ENCODE measurements around the gene LIME1. TPM values are rescaled to one million over a fixed set of nuclear protein-coding genes. Genes with fewer than 3 reads are reported as not detected.

LIME1 gene
- total and polyA plus RNA-seq, 9 donors = 2.5 to 8.1 (median 5.2) TPM

- H3K27ac ChIP-seq (ENCODE audit: low read length) = no peak overlapping the region
- peaks cover 43% of the 10 kb centered on the region for H3K36me3 ChIP-seq (ENCODE audit: control insufficient read depth, insufficient read depth, low read length)
- H3K9me3 ChIP-seq (replicated peaks; ENCODE audit: control insufficient read depth, low read depth, low read length) = no peaks in the 10 kb centered on the region
- H3K4me3 ChIP-seq (ENCODE audit: low read length) = no peak overlapping the region
- peaks cover 34% of the 10 kb centered on the region for H3K4me1 ChIP-seq (ENCODE audit: control insufficient read depth, insufficient read depth, low read length)
- 88% methylated on average over 16 of the region's 18 CpGs for WGBS (ENCODE audit: insufficient coverage)
- no peak for DNase-seq
- H3K27me3 ChIP-seq (ENCODE audit: control insufficient read depth, insufficient read depth, low read length) = peaks cover 2% of the 10 kb centered on the region
Measured at GRCh38 chr20:63733579-63734081, 2.8 kb upstream of the LIME1 start.

DNA sequence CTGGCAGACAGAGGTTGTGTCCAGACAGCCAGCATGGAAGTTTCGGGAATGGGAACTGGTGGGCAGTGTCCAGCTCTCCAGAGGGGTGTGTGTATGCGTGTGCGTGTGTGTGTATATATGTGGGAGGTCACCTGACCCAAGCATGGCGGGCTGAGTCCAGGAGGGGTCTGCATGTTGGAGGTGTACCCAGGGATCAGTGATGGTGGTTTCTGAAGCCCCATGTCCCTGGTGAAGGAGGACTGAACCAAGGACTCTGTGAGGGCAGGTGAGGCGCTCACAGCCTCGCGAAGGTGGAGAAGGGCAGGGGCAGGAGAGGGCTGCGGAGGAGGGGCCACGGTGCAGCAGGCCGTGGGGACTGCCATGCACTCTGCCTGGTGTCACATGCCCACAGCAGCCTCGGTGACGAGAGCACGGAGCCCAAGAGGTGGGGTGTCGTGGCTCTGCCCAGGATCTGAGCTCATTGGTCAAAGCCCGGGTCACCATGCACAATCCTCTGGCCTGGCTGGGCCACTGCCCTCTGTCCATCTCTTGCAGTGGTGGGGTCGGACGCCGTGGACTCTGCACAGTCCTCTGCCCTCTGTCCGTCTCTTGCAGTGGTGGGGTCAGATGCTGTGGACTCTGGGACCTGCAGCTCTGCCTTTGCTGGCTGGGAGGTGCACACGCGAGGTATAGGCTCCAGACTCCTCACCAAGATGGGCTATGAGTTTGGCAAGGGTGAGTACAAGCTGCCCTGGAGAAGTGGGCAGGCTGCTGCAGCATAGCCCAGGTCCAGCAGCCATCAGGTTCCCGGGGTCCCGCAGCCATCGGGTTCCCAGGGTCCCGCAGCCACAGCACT lies 2.1 kb upstream of the LIME1 start:
- no peak for DNase-seq
- WGBS (ENCODE audit: insufficient coverage) = 90% methylated on average over 25 of the region's 25 CpGs
- H3K9me3 ChIP-seq (replicated peaks; ENCODE audit: control insufficient read depth, low read depth, low read length) = no peaks in the 10 kb centered on the region
- no peak overlapping the region for H3K27ac ChIP-seq (ENCODE audit: low read length)
- H3K27me3 ChIP-seq (ENCODE audit: control insufficient read depth, insufficient read depth, low read length) = peaks cover 2% of the 10 kb centered on the region
- peaks cover 40% of the 10 kb centered on the region for H3K4me1 ChIP-seq (ENCODE audit: control insufficient read depth, insufficient read depth, low read length)
- peaks cover 43% of the 10 kb centered on the region for H3K36me3 ChIP-seq (ENCODE audit: control insufficient read depth, insufficient read depth, low read length)
- H3K4me3 ChIP-seq (ENCODE audit: low read length) = no peak overlapping the region

DNA sequence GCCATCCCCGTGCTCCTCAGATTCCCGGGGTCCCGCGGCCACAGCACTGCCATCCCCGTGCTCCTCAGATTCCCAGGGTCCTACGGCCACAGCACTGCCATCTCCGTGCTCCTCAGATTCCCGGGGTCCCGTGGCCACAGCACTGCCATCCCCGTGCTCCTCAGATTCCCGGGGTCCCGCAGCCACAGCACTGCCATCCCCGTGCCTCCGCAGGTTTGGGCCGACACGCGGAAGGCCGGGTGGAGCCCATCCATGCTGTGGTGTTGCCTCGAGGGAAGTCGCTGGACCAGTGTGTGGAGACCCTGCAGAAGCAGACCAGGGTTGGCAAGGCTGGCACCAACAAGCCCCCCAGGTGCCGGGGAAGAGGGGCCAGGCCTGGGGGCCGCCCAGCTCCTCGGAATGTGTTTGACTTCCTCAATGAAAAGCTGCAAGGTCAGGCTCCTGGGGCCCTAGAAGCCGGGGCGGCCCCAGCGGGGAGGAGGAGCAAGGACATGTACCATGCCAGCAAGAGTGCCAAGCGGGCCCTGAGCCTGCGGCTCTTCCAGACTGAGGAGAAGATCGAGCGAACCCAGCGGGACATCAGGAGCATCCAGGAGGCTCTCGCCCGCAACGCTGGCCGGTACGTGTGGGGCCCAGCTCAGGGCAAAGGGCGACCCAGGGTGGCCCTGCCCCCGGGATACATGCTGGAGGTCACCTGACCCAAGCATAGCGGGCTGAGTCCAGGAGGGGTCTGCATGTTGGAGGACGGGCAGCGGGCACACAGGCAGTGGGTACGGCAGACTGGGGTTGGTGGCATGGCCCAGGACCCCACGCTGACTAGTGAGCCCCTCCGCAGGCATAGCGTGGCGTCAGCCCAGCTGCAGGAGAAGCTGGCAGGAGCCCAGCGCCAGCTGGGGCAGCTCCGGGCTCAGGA lies 1.3 kb upstream of the LIME1 start:
- Histone ChIP-seq H3K36me3 (ENCODE audit: control insufficient read depth, insufficient read depth, low read length) (peaks cover 40% of the 10 kb centered on the region), H3K4me3 (ENCODE audit: low read length) (no peak overlapping the region), H3K9me3 (replicated peaks; ENCODE audit: control insufficient read depth, low read depth, low read length) (no peaks in the 10 kb centered on the region), H3K27ac (ENCODE audit: low read length) (no peak overlapping the region), H3K4me1 (ENCODE audit: control insufficient read depth, insufficient read depth, low read length) (peaks cover 40% of the 10 kb centered on the region), H3K27me3 (ENCODE audit: control insufficient read depth, insufficient read depth, low read length) (peaks cover 2% of the 10 kb centered on the region)
- no peak for DNase-seq
- 90% methylated on average over 46 of the region's 48 CpGs for WGBS (ENCODE audit: insufficient coverage)

DNA sequence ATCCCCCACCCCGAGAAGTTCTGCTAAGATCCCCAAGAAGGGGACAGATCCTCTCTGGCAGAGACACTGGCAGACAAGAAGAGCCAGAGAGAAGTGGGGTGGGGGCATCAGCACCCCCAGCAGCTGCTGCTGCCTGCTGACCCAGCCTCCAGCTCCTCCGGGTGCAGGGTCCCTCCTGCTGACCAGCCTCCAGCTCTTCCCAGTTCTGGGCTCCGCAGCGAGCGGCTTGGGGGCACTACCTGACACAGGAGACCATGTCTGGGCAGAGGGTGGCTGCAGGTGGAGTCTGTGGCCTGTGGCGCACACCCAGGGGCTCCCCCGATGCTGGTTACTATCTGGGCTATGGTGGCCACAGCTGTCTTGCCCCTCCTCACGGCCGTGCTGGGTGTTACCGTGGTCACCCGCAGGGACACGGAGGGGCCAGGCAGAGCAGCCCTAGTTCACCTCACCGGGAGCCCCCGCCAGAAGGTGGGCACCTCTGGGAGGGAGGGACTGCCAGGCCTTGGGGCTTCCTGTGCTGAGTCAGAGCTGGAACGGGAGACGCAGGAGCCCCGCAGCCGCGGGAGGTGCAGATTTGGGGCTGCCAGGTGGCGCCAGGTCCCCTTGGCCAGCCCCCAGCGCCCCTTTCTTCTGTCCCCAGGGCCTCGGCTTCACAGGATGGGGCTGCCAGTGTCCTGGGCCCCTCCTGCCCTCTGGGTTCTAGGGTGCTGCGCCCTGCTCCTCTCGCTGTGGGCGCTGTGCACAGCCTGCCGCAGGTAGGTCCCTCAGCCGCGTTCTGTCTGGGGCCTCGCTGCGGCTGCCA lies 630 bp downstream of the LIME1 start:
- H3K4me3 ChIP-seq (ENCODE audit: low read length) = no peak overlapping the region
- WGBS (ENCODE audit: insufficient coverage) = 44% methylated on average over 29 of the region's 30 CpGs
- H3K27ac ChIP-seq (ENCODE audit: low read length) = peak overlapping the region; percentile 32
- DNase-seq = no peak
- H3K27me3 ChIP-seq (ENCODE audit: control insufficient read depth, insufficient read depth, low read length) = peaks cover 2% of the 10 kb centered on the region
- peaks cover 45% of the 10 kb centered on the region for H3K36me3 ChIP-seq (ENCODE audit: control insufficient read depth, insufficient read depth, low read length)
- peaks cover 53% of the 10 kb centered on the region for H3K4me1 ChIP-seq (ENCODE audit: control insufficient read depth, insufficient read depth, low read length)
- no peaks in the 10 kb centered on the region for H3K9me3 ChIP-seq (replicated peaks; ENCODE audit: control insufficient read depth, low read depth, low read length)

GRCh38 chr20:63737695-63737944 lies 1.2 kb downstream of the LIME1 start:
- Histone ChIP-seq H3K27ac (ENCODE audit: low read length) (no peak overlapping the region), H3K4me3 (ENCODE audit: low read length) (peak overlapping the region; percentile 10)

GRCh38 chr20:63737945-63738686 lies 1.7 kb downstream of the LIME1 start:
- H3K4me1 ChIP-seq (ENCODE audit: control insufficient read depth, insufficient read depth, low read length) = peaks cover 55% of the 10 kb centered on the region
- no peak for DNase-seq
- peaks cover 2% of the 10 kb centered on the region for H3K27me3 ChIP-seq (ENCODE audit: control insufficient read depth, insufficient read depth, low read length)
- no peaks in the 10 kb centered on the region for H3K9me3 ChIP-seq (replicated peaks; ENCODE audit: control insufficient read depth, low read depth, low read length)
- H3K36me3 ChIP-seq (ENCODE audit: control insufficient read depth, insufficient read depth, low read length) = peaks cover 54% of the 10 kb centered on the region
- peak overlapping the region; percentile 91 for H3K27ac ChIP-seq (ENCODE audit: low read length)
- H3K4me3 ChIP-seq (ENCODE audit: low read length) = peak overlapping the region; percentile 10
- 20% methylated on average over 42 of the region's 43 CpGs for WGBS (ENCODE audit: insufficient coverage)

More at GRCh38 chr20:63737695-63737944, 1.2 kb downstream of the LIME1 start:
- peaks cover 2% of the 10 kb centered on the region for H3K27me3 ChIP-seq (ENCODE audit: control insufficient read depth, insufficient read depth, low read length)
- no peaks in the 10 kb centered on the region for H3K9me3 ChIP-seq (replicated peaks; ENCODE audit: control insufficient read depth, low read depth, low read length)
- H3K4me1 ChIP-seq (ENCODE audit: control insufficient read depth, insufficient read depth, low read length) = peaks cover 55% of the 10 kb centered on the region
- peaks cover 50% of the 10 kb centered on the region for H3K36me3 ChIP-seq (ENCODE audit: control insufficient read depth, insufficient read depth, low read length)
- no peak for DNase-seq
- 4% methylated on average over 10 of the region's 26 CpGs for WGBS (ENCODE audit: insufficient coverage)

DNA sequence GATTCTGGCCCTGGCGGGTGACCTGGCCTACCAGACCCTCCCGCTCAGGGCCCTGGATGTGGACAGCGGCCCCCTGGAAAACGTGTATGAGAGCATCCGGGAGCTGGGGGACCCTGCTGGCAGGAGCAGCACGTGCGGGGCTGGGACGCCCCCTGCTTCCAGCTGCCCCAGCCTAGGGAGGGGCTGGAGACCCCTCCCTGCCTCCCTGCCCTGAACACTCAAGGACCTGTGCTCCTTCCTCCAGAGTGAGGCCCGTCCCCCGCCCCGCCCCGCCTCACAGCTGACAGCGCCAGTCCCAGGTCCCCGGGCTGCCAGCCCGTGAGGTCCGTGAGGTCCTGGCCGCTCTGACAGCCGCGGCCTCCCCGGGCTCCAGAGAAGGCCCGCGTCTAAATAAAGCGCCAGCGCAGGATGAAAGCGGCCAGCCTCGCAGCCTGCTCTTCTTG lies 2.2 kb downstream of the LIME1 start:
- Histone ChIP-seq H3K36me3 (ENCODE audit: control insufficient read depth, insufficient read depth, low read length) (peaks cover 54% of the 10 kb centered on the region), H3K4me1 (ENCODE audit: control insufficient read depth, insufficient read depth, low read length) (peaks cover 55% of the 10 kb centered on the region), H3K27me3 (ENCODE audit: control insufficient read depth, insufficient read depth, low read length) (peaks cover 2% of the 10 kb centered on the region), H3K4me3 (ENCODE audit: low read length) (peak overlapping the region; percentile 44), H3K27ac (ENCODE audit: low read length) (peak overlapping the region; percentile 91), H3K9me3 (replicated peaks; ENCODE audit: control insufficient read depth, low read depth, low read length) (no peaks in the 10 kb centered on the region)
- 6% methylated on average over 26 of the region's 26 CpGs for WGBS (ENCODE audit: insufficient coverage)
- peak; percentile 84 for DNase-seq

DNA sequence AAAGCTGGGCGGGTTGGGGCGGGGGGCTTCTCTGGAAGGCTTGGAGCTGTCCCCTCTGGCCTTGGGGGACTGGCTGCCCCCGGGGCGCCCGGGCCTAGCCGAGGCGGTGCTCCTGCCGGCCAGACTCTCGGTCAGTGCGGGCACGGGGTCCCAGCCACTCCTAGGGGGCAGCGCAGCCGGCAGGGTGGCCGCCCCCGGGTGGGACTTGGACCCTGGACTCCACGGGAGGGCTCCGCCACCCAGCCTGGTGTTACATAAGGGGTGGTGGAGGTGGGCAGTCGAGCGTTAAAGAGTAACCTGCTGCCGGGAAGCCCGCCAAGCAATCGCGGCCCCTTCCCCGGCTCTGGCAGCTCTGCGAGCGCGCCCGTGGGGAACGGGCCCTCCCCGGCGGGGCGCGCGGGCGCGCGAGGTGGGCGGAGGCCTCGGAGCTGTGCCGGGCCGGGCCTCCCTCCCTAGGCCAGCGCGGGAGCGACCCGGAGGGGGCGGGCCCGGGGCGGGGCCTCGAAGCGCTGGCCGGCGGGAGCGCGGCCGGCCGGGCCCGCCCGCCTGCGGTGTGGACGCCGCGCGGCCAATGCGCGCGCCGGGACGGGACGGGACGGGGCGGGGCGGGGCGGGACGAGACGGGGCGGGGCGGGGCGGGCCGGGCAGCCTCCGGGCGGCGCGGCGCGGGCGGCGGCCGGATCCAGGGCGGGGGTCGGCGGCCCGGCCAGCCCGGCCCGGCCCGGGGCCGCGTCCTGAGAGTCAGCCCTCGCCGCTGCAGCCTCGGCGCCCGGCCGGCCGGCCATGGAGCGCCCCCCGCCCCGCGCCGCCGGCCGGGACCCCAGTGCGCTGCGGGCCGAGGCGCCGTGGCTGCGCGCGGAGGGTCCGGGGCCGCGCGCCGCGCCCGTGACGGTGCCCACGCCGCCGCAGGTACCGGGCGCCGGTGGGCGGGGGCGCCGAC lies 2.9 kb downstream of the LIME1 start, which contains the start of gene SLC2A4RG:
SLC2A4RG (plus strand) TSS at position 647 of the 940 bp plus-strand sequence; CDS start at position 784, 137 bp downstream.
- H3K36me3 ChIP-seq (ENCODE audit: control insufficient read depth, insufficient read depth, low read length) = peaks cover 50% of the 10 kb centered on the region
- peak within 1 kb of the TSS; percentile 95 for H3K27ac ChIP-seq (ENCODE audit: low read length)
- peak within 1 kb of the TSS; percentile 78 for H3K4me3 ChIP-seq (ENCODE audit: low read length)
- under 1% methylated on average over 116 of the region's 136 CpGs for WGBS (ENCODE audit: insufficient coverage)
- peak; percentile 95 for DNase-seq
- peaks cover 55% of the 10 kb centered on the region for H3K4me1 ChIP-seq (ENCODE audit: control insufficient read depth, insufficient read depth, low read length)
- peaks cover 2% of the 10 kb centered on the region for H3K27me3 ChIP-seq (ENCODE audit: control insufficient read depth, insufficient read depth, low read length)
- no peaks in the 10 kb centered on the region for H3K9me3 ChIP-seq (replicated peaks; ENCODE audit: control insufficient read depth, low read depth, low read length)

Measured in muscle of leg (tissue), 11 donors.